Karpas-422 (cell line): ENCODE measurements around the gene LRRC34. TPM values are rescaled to one million over a fixed set of nuclear protein-coding genes. Genes with fewer than 3 reads are reported as not detected.

Experiments
- DNase-seq: peaks from one replicate; pipeline ENCODE4 v3.0.0-alpha.2; 2015
- H2AFZ ChIP-seq: fragments of 200-600 bp; sonication (generic); 2 replicates; pipeline ENCODE4 v1.6.1; 2014; ENCODE audit warnings: antibody characterized with exemption, low read length, mixed read lengths
- H3K27ac ChIP-seq: fragments of 200-600 bp; sonication (generic); 2 replicates; pipeline ENCODE4 v1.5.1; 2014; ENCODE audit warnings: mild to moderate bottlenecking, low read length, moderate library complexity
- H3K27me3 ChIP-seq: fragments of 200-600 bp; sonication (generic); 2 replicates; pipeline ENCODE4 v1.6.1; 2014; ENCODE audit warnings: low read length, mixed read lengths
- H3K36me3 ChIP-seq: fragments of 200-600 bp; sonication (generic); 2 replicates; pipeline ENCODE4 v1.6.1; 2014; ENCODE audit warnings: low read length, mixed read lengths; ENCODE audit not compliant: insufficient read depth
- H3K4me1 ChIP-seq: fragments of 200-600 bp; sonication (generic); 2 replicates; pipeline ENCODE4 v1.6.1; 2014; ENCODE audit warnings: mild to moderate bottlenecking, low read length, mixed read lengths
- H3K4me2 ChIP-seq: fragments of 200-600 bp; sonication (generic); 2 replicates; pipeline ENCODE4 v1.6.1; 2014; ENCODE audit warnings: low read length, low read depth, mild to moderate bottlenecking; ENCODE audit not compliant: poor library complexity, severe bottlenecking
- H3K4me3 ChIP-seq: fragments of 200-600 bp; sonication (generic); 2 replicates; pipeline ENCODE4 v1.5.1; 2014; ENCODE audit warnings: mild to moderate bottlenecking, antibody characterized with exemption, low read length, mixed read lengths
- H3K79me2 ChIP-seq: fragments of 200-600 bp; sonication (generic); 2 replicates; pipeline ENCODE4 v1.6.1; 2014; ENCODE audit warnings: mild to moderate bottlenecking, low read length, mixed read lengths
- H3K9ac ChIP-seq: fragments of 200-600 bp; sonication (generic); 2 replicates; pipeline ENCODE4 v1.6.0; 2014; ENCODE audit warnings: low read length
- H3K9me2 ChIP-seq: fragments of 200-600 bp; sonication (generic), shearing (Covaris generic); replicated peaks from 2 replicates; pipeline ENCODE4 v1.6.0; 2014; ENCODE audit warnings: mild to moderate bottlenecking, low read length, moderate library complexity; ENCODE audit not compliant: insufficient read depth
- H3K9me3 ChIP-seq: fragments of 300-700, 200-600 bp; sonication (generic); 2 replicates; pipeline ENCODE4 v1.6.1; 2014; ENCODE audit warnings: low read length, mixed read lengths
- H4K20me1 ChIP-seq: fragments of 200-600 bp; sonication (generic); 2 replicates; pipeline ENCODE4 v1.6.1; 2014; ENCODE audit warnings: mild to moderate bottlenecking, antibody characterized with exemption, low read length, low read depth; ENCODE audit not compliant: insufficient read depth
- total RNA-seq: library from RNA; depleted of rRNA; stranded (reverse); fragments of >200 nt; shearing (Covaris generic); gene quantifications from 2 replicates; pipeline ENCODE4 v1.2.3, GENCODE V29; 2014; ENCODE audit warnings: low replicate concordance

LRRC34 gene
- total RNA-seq, 1 experiment from 2014 or later: 10.0 TPM

DNA sequence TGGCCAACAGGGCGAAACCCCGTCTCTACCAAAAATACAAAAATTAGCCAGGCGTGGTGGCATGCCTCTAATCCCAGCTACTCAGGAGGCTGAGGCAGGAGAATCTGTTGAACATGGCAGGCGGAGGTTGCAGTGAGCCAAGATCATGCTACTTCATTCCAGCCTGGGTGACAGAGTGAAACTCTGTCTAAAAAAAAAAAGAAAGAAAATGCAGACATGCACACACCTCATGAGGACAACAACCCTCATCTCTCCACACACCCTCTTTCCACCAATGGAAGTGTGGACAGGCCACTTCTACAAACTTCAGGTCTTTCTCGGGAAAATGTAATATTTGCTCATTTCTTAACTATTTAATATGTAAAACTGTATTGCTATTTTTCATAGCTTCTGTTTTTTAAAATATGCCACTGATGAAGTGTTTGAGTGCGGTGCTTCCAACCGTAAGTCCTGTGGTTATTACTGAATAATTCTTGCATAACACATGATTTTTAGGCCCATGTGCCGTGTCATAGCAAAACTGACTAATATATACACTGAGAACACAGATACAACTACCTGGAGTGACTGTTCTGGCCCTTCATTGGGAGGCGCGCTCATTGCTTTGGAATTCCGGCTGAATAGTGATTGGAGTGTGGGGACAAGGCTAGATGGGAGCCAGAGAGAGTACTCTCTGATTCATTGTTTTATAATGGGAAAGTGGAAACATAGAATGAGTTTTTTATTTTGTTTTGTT, 33.9 kb upstream of the LRRC34 start:
- Histone ChIP-seq H3K9me3 (no peaks in the 10 kb centered on the region), H2AFZ (0 out of 2 replicates have a peak overlapping the region, but pooled peaks have one; percentile 41), H3K4me3 (no peak overlapping the region), H3K27ac (no peak overlapping the region), H3K9me2 (no peaks in the 10 kb centered on the region), H4K20me1 (no peaks in the 10 kb centered on the region), H3K9ac (no peak overlapping the region), H3K4me2 (no peak overlapping the region), H3K27me3 (no peaks in the 10 kb centered on the region), H3K36me3 (no peaks in the 10 kb centered on the region), H3K79me2 (no peaks in the 10 kb centered on the region), H3K4me1 (peaks cover 16% of the 10 kb centered on the region)
- no peak for DNase-seq

DNA sequence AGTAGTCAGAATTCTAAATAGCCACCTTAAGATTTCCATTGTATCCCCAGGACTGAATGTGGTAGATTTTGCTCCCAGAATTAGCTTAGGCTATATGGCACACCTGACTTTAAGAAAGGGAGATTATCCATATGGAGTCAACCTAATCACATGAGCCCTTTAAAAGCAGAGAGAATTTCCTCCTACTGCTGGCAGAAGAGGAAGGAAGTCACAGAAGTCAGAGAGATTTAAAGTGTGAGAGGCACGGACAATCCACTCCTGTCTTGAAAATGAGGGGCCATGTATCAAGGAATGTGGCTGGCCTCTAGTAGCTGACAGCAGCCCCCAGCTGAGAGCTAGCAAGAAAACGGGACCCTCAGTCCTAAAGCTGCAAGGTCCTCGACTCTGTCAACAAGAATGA, 30.3 kb upstream of the LRRC34 start:
- no peak for DNase-seq
- no peak overlapping the region for H2AFZ ChIP-seq

GRCh38 chr3:169841171-169841570, 28.5 kb upstream of the LRRC34 start:
- no peak for DNase-seq
- Histone ChIP-seq H3K4me2 (peak overlapping the region; percentile 2), H3K4me3 (no peak overlapping the region)

More for the DNA sequence above, 30.3 kb upstream of the LRRC34 start:
- H3K9ac ChIP-seq: no peak overlapping the region
- H3K79me2 ChIP-seq: no peaks in the 10 kb centered on the region
- no peaks in the 10 kb centered on the region for H3K9me3 ChIP-seq
- no peaks in the 10 kb centered on the region for H3K27me3 ChIP-seq
- H3K4me3 ChIP-seq: no peak overlapping the region
- no peaks in the 10 kb centered on the region for H3K36me3 ChIP-seq
- no peaks in the 10 kb centered on the region for H4K20me1 ChIP-seq
- H3K27ac ChIP-seq: no peak overlapping the region
- no peaks in the 10 kb centered on the region for H3K9me2 ChIP-seq
- peaks cover 22% of the 10 kb centered on the region for H3K4me1 ChIP-seq
- H3K4me2 ChIP-seq: no peak overlapping the region

GRCh38 chr3:169838511-169839030, 25.9 kb upstream of the LRRC34 start:
- Histone ChIP-seq H3K9ac (no peak overlapping the region), H4K20me1 (no peaks in the 10 kb centered on the region), H3K9me3 (no peaks in the 10 kb centered on the region), H3K27me3 (no peaks in the 10 kb centered on the region), H3K79me2 (no peaks in the 10 kb centered on the region), H3K4me3 (no peak overlapping the region), H3K4me2 (no peak overlapping the region), H3K9me2 (no peaks in the 10 kb centered on the region), H2AFZ (no peak overlapping the region), H3K4me1 (peaks cover 20% of the 10 kb centered on the region), H3K36me3 (no peaks in the 10 kb centered on the region), H3K27ac (no peak overlapping the region)
- no peak for DNase-seq

More at GRCh38 chr3:169841171-169841570, 28.5 kb upstream of the LRRC34 start:
- Histone ChIP-seq H3K4me1 (peaks cover 20% of the 10 kb centered on the region), H2AFZ (no peak overlapping the region; the same call in 1 of the 2 replicates), H4K20me1 (no peaks in the 10 kb centered on the region), H3K9me2 (no peaks in the 10 kb centered on the region), H3K27ac (no peak overlapping the region), H3K9ac (no peak overlapping the region), H3K79me2 (no peaks in the 10 kb centered on the region), H3K36me3 (no peaks in the 10 kb centered on the region), H3K27me3 (no peaks in the 10 kb centered on the region), H3K9me3 (no peaks in the 10 kb centered on the region)

GRCh38 chr3:169836942-169837275, 24.2 kb upstream of the LRRC34 start:
- no peaks in the 10 kb centered on the region for H3K36me3 ChIP-seq
- H3K4me2 ChIP-seq: no peak overlapping the region
- H2AFZ ChIP-seq: peak overlapping the region; percentile 10; the same call in 1 of the 2 replicates
- no peak for DNase-seq
- H3K27ac ChIP-seq: no peak overlapping the region
- no peaks in the 10 kb centered on the region for H4K20me1 ChIP-seq
- no peaks in the 10 kb centered on the region for H3K9me2 ChIP-seq
- peaks cover 20% of the 10 kb centered on the region for H3K4me1 ChIP-seq
- H3K27me3 ChIP-seq: no peaks in the 10 kb centered on the region
- H3K4me3 ChIP-seq: no peak overlapping the region
- H3K9me3 ChIP-seq: no peaks in the 10 kb centered on the region
- no peak overlapping the region for H3K9ac ChIP-seq
- H3K79me2 ChIP-seq: no peaks in the 10 kb centered on the region

DNA sequence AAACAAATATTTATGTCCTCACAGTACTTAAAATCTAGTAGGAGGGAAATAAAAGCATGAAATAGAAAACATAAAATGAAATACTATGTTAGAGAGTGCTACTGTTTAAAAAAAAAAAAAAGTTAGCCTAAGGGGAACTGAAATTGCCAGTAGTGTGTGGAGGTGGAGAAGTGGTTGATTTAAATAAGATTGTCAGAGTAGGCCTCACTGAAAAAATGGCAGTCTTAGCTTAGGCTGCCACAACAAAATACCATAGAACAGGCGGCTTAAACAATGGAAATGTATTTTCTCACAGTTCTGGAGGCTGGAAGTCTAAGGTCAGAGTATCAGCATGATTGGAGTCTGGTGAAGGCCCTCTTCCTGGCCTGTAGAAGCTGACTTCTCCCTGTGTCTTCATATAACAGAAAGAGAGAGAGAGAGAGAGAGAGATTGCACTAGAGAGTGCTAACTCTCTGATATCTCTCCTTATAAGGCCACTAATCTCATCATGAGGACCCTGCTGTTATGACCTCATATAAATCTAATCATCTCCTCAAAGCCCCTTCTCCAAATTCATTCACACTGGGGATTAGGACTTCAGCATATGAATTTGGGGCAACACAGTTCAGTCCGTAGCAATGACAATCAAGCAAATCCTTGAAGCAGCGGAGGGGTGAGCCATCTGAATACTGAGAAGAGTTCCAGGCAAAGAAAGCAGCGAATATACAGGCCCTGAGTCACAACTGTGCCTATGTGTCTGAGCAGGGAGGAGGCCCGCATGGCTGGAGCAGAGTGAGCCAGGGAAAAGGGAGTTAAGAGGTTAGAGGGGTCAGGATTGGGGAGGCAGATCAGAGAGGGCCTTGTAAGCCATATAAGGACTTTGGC, 23.6 kb upstream of the LRRC34 start:
- Histone ChIP-seq H3K4me3 (no peak overlapping the region), H3K27ac (no peak overlapping the region), H2AFZ (peak overlapping the region; percentile 10), H3K4me1 (peaks cover 17% of the 10 kb centered on the region), H4K20me1 (no peaks in the 10 kb centered on the region), H3K9me3 (no peaks in the 10 kb centered on the region), H3K9ac (peak overlapping the region; percentile 25; the same call in 1 of the 2 replicates), H3K27me3 (no peaks in the 10 kb centered on the region), H3K36me3 (no peaks in the 10 kb centered on the region), H3K9me2 (no peaks in the 10 kb centered on the region), H3K79me2 (no peaks in the 10 kb centered on the region), H3K4me2 (no peak overlapping the region)
- DNase-seq: peak; percentile 57

- H3K36me3 ChIP-seq: no peaks in the 10 kb centered on the region
- H3K4me3 ChIP-seq: no peak overlapping the region
- no peak overlapping the region for H3K4me2 ChIP-seq
- H4K20me1 ChIP-seq: no peaks in the 10 kb centered on the region
- peak overlapping the region; percentile 10; the same call in 1 of the 2 replicates for H2AFZ ChIP-seq
- no peaks in the 10 kb centered on the region for H3K79me2 ChIP-seq
- no peak for DNase-seq
- no peaks in the 10 kb centered on the region for H3K27me3 ChIP-seq
- no peaks in the 10 kb centered on the region for H3K9me3 ChIP-seq
- peaks cover 10% of the 10 kb centered on the region for H3K4me1 ChIP-seq
- no peak overlapping the region for H3K9ac ChIP-seq
- no peak overlapping the region for H3K27ac ChIP-seq
- no peaks in the 10 kb centered on the region for H3K9me2 ChIP-seq
Observed at GRCh38 chr3:169835533-169835932, 22.8 kb upstream of the LRRC34 start.

DNA sequence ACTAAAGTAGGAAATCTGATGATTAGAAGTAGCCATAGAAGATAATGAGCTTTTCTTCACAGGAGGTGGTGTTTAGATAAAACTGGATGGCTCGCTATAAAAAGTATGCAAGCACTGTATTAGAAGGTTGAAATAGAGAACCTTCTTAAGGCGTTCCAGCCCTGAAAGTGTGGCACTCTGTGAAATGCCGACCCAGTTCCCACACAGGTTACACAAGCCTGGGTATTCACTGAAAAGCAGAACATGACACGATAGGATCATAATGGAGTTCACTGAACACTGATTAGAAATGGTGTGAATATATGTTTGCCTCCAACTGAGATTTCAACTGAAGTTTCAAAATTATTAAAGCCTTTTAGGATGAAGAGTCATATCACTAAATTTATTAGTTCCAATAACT, 15.0 kb upstream of the LRRC34 start:
- no peak for DNase-seq
- H3K36me3 ChIP-seq: no peaks in the 10 kb centered on the region
- H3K9me2 ChIP-seq: no peaks in the 10 kb centered on the region
- no peak overlapping the region for H3K4me2 ChIP-seq
- H3K9ac ChIP-seq: no peak overlapping the region
- H3K9me3 ChIP-seq: no peaks in the 10 kb centered on the region
- H3K27me3 ChIP-seq: no peaks in the 10 kb centered on the region
- H3K4me3 ChIP-seq: no peak overlapping the region
- no peak overlapping the region for H2AFZ ChIP-seq
- H3K79me2 ChIP-seq: no peaks in the 10 kb centered on the region
- H4K20me1 ChIP-seq: no peaks in the 10 kb centered on the region
- no peaks in the 10 kb centered on the region for H3K4me1 ChIP-seq
- no peak overlapping the region for H3K27ac ChIP-seq
